Colon (tissue), 2 donors: Measurements from ENCODE around the gene SPATA17.

Source experiments
- FAIRE-seq: peaks from 2 replicates; lab custom pipeline; 2012; peaks lifted over from hg19 to GRCh38; lab: Jason Lieb, UNC
- donor health status: control.
- donor health status: control.

Gene SPATA17

DNA sequence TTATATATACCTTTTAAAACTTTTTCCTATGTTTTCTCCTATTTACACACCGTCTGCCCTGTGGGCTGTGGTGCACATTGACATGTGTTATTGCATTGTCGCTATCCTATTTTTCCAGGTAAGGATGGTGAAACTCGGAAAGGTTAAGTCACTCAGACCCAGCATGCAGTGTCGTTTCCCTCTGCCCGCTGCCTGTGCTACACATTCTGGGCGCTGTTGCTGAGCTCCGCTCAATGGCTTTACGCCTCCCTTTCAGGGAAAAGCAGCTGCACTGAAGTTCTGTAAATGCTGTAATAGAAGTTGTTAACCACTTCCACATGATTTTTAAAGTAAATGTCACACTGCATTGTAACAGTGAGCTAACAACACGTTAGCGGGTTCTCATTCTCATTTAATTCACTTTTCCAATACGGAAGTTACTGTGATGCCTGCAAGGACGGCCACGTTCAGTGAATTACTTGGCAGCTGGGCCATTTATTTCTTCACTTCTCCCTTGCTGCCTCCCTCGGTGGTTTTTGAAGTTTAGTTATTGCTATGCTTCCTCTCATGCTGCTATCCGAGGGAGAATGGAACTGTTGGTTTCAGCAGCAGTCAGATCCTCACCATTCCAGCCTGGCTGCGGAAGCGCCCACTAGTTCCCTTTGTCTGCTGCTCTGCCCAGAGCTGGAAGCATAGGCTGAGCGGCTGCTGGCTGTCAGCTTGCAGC, 288.7 kb downstream of the SPATA17 start:
- FAIRE-seq = no peak
